CD4-positive, alpha-beta T cell (primary cell): ENCODE data around the gene NUDT14. TPM values are rescaled to one million over a fixed set of nuclear protein-coding genes. Genes with fewer than 3 reads are reported as not detected.
A peak's percentile ranks its signal among the peaks of the same experiment; 100 is the strongest.

Experiments
- ATAC-seq: fragments of 200-7000 bp; cut with Tn5 transposase; one replicate; pipeline ENCODE4 v1.10.0; 2022; ENCODE audit warnings: mild to moderate bottlenecking; ENCODE audit not compliant: poor library complexity
- CTCF ChIA-PET: fragments of 350-600 bp; sonication (Branson Sonifier 250); formaldehyde crosslinking; loops from one replicate; lab custom pipeline; 2021; ENCODE audit warnings: antibody characterized with exemption, inconsistent platforms; lab: Charles Lee
- POLR2A ChIA-PET: fragments of 350-600 bp; sonication (Branson Sonifier 250); formaldehyde crosslinking; loops from one replicate; lab custom pipeline; 2021; ENCODE audit warnings: antibody characterized with exemption, inconsistent platforms; lab: Charles Lee
- DNase-seq, 14 experiments: peaks; one replicate each; pipeline ENCODE4 v3.0.0-alpha.2; 2013 to 2020; ENCODE audit warnings: mixed read lengths in 2 of 14
- H3K27ac ChIP-seq, 2 donors: one replicate each; pipeline versions ENCODE4 v1.5.1 to v1.7.0; 2013; ENCODE audit warnings: low read length in 2 of 2, low read depth in 1 of 2, mild to moderate bottlenecking in 1 of 2
- H3K27me3 ChIP-seq, 2 experiments: 1 replicate in 1 of 2; 2 replicates in 1 of 2; pipeline versions ENCODE4 v1.6.1 to v1.7.0; 2013; ENCODE audit warnings: low read length in 2 of 2, control low read depth in 1 of 2, mild to moderate bottlenecking in 1 of 2, moderate library complexity in 1 of 2; ENCODE audit not compliant: insufficient read depth in 2 of 2, control insufficient read depth in 1 of 2
- H3K36me3 ChIP-seq: one replicate; pipeline ENCODE4 v1.6.1; 2013; ENCODE audit warnings: low read length, control low read depth; ENCODE audit not compliant: insufficient read depth
- H3K4me1 ChIP-seq: one replicate; pipeline ENCODE4 v1.6.1; 2013; ENCODE audit warnings: low read length, control low read depth; ENCODE audit not compliant: insufficient read depth
- H3K4me3 ChIP-seq: one replicate; pipeline ENCODE4 v1.5.1; 2013; ENCODE audit warnings: mild to moderate bottlenecking, low read length, moderate library complexity
- H3K9me3 ChIP-seq, 2 experiments: 1 replicate in 1 of 2; 2 replicates in 1 of 2; pipeline versions ENCODE4 v1.6.1 to v1.7.0; 2013; ENCODE audit warnings: low read length in 2 of 2, mild to moderate bottlenecking in 2 of 2, control low read depth in 1 of 2, moderate library complexity in 1 of 2; ENCODE audit not compliant: control insufficient read depth in 1 of 2, insufficient read depth in 1 of 2
- H3K27ac Mint-ChIP-seq: one replicate; pipeline ENCODE4 v1.8.0; 2020; ENCODE audit warnings: mixed read lengths
- H3K27me3 Mint-ChIP-seq: one replicate; pipeline ENCODE4 v1.8.0; 2021; ENCODE audit warnings: mixed read lengths
- H3K36me3 Mint-ChIP-seq: one replicate; pipeline ENCODE4 v1.8.0; 2021; ENCODE audit warnings: low read depth, mixed read lengths
- H3K4me1 Mint-ChIP-seq: one replicate; pipeline ENCODE4 v1.8.0; 2021; ENCODE audit warnings: low read depth, mixed read lengths
- H3K4me3 Mint-ChIP-seq: one replicate; pipeline ENCODE4 v1.8.0; 2020; ENCODE audit warnings: mild to moderate bottlenecking, mixed read lengths
- H3K9me3 Mint-ChIP-seq: one replicate; pipeline ENCODE4 v1.8.0; 2020; ENCODE audit warnings: mixed read lengths
- intact Hi-C, 2 experiments: fragments of 100-400 bp; cut with DNase I in 1 of 2; cut with micrococcal nuclease in 1 of 2; formaldehyde crosslinking; loops; one replicate each; pipeline versions ENCODE4 v1.15.1 to v1.9.0; 2023 to 2025; cut with DNase I, micrococcal nuclease
- total RNA-seq, 174 experiments: library from RNA in 2 of 174; stranded (reverse) in 2 of 174; gene quantifications; one replicate each; pipeline ENCODE4 v1.2.3 and lab custom pipeline; 2021 to 2026
- TF ChIP-seq, protein P1 (sequence below): fragments of 200-600 bp; IDR thresholded peaks from one replicate; pipeline ENCODE4 v1.8.0; 2022; ENCODE audit warnings: antibody characterized with exemption, mild to moderate bottlenecking

The NUDT14 gene
- total RNA-seq, 2 experiments from 2014 or later = 9.0 to 9.2 TPM

DNA sequence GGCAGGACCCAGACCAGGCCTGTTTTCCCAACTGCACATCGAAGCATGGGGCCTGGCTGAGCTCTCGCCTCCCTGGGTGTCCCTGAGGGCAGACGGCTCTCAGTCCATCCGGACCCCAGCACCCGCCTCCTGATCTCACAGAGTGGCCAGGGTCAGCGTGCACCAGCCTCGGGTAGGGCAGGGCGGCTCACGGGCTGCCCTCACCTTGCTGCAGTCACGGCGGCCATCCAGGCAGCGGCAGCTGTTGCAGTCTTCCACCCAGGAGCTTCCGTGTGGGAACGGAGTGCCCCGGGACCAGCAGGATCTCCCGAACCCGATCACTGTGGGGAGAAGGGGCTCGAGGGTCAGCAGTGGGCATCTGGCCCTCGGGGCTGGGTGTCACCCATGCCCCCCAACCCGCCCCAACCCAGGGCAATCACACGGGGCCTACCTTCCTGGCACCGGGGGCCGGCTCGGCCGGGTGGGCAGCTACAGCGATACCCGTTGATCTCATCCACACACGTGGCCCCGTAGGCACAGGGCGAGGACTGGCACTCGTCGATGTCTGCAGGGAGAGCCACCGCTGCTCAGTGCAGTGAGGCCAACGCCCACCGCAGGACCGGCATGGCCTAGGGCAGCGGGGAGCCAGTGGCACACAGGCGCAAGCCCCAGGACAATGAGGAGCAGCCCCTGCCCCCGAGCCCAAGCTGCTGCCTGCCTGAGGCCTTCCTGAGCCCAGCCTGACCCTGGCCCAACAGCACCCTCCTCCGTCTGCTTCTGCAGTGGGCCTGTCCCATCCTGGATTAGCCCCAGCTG lies 34.7 kb downstream of the NUDT14 start:
- ChIA-PET CTCF (no interaction called here), POLR2A (no interaction called here)
- Histone ChIP-seq H3K4me1 (no peaks in the 10 kb centered on the region), H3K4me3 (no peak overlapping the region), H3K36me3 (no peaks in the 10 kb centered on the region), H3K27ac (no peak overlapping the region), H3K27me3 (no peaks in the 10 kb centered on the region), H3K9me3 (peaks cover 0 to 12% of the 10 kb centered on the region in 2 experiments)
- ATAC-seq (no peak), DNase-seq (peak in 1 of 14 experiments; percentile 4)
- Mint-ChIP-seq H3K4me1 (no peaks in the 10 kb centered on the region), H3K27me3 (no peaks in the 10 kb centered on the region), H3K36me3 (no peaks in the 10 kb centered on the region), H3K4me3 (no peak overlapping the region), H3K9me3 (no peaks in the 10 kb centered on the region), H3K27ac (no peak overlapping the region)
- intact Hi-C loops = no loop called here
- TF ChIP-seq, protein P1, sequence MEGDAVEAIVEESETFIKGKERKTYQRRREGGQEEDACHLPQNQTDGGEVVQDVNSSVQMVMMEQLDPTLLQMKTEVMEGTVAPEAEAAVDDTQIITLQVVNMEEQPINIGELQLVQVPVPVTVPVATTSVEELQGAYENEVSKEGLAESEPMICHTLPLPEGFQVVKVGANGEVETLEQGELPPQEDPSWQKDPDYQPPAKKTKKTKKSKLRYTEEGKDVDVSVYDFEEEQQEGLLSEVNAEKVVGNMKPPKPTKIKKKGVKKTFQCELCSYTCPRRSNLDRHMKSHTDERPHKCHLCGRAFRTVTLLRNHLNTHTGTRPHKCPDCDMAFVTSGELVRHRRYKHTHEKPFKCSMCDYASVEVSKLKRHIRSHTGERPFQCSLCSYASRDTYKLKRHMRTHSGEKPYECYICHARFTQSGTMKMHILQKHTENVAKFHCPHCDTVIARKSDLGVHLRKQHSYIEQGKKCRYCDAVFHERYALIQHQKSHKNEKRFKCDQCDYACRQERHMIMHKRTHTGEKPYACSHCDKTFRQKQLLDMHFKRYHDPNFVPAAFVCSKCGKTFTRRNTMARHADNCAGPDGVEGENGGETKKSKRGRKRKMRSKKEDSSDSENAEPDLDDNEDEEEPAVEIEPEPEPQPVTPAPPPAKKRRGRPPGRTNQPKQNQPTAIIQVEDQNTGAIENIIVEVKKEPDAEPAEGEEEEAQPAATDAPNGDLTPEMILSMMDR = no peak

DNA sequence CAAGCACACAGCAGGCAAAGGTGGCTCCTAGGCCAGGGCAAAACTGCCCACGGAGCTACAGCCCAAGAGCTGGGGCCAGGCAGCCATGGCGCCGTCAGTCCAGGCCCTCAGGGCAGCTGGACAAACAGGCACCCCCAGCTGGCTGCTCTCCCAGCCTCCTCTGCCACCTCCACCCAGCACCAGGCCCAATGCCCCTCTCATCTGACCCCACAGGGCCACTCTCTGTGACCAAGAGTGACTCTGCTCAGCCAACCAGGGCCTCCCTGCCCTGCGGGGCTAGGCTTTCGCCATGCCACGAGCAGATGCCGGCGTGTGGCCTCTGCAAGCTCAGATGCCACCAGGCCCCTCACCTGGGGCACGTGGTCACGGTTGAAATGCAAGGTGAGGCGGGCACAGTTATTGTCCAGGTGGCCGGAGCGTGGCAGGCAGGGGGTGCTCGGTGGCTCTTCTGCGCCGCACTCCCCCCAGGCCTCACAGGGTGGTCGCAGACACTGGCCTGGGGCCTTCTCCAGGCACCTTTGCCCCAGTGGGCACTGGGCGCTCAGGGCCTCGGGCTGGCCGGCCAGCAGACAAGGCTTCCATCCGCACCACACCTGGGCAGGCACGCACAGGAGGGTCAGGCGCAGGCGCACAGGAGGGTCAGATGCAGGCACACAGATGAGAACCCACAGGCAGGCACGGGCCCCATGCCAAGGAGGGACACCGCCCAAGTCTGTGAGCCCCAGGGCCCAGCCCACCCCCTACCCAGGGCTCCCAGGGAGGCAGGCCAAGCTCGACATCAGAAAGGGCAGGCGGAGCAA lies 35.5 kb downstream of the NUDT14 start:
- Histone ChIP-seq H3K4me1 (no peaks in the 10 kb centered on the region), H3K4me3 (no peak overlapping the region), H3K27me3 (no peaks in the 10 kb centered on the region), H3K27ac (no peak overlapping the region), H3K36me3 (no peaks in the 10 kb centered on the region), H3K9me3 (peaks cover 0 to 20% of the 10 kb centered on the region in 2 experiments)
- no peaks in the 10 kb centered on the region for H3K36me3 Mint-ChIP-seq
- DNase-seq (peak in 1 of 14 experiments; percentile 2), ATAC-seq (no peak)
- H3K27ac Mint-ChIP-seq = no peak overlapping the region
- intact Hi-C loops = no loop called here
- CTCF ChIA-PET = no interaction called here
- H3K9me3 Mint-ChIP-seq = no peaks in the 10 kb centered on the region
- H3K4me3 Mint-ChIP-seq = no peak overlapping the region
- TF ChIP-seq, protein P1 = no peak
- POLR2A ChIA-PET = no interaction called here
- no peaks in the 10 kb centered on the region for H3K27me3 Mint-ChIP-seq
- H3K4me1 Mint-ChIP-seq = no peaks in the 10 kb centered on the region

DNA sequence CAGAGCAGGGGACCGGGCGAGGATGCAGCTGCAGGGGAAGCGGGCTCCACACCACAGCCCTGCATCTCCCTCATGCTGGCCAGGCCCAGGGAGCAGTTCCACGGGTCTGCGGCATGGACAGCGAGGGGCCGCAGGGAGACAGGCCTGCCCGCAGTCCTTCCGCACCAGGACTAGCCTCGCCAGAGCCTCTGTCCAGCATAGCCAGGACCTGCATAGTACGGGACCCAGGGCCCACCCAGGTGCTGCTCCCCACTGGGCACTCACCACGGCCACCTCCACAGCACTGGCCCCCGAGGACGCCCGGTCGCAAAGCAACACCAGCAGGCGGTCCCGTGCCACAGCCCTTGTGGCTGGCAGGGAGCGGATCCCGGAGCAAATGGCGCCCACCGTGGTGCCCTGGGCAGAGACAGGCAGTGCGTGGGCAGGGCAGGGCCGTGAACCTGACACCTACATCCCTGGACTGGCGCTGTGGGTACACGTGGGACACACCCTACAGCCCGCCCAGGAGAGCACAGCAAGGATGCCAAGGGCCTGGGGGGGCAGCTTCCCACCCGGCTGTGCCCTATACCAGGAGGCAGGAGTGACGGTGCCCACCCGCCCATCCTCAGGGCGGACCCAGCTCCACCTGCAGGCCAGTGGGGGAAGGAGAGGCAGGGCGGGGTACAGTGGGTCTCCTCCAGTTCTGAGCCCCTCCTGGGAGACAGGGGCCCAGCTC lies 36.3 kb downstream of the NUDT14 start:
- POLR2A ChIA-PET = no interaction called here
- H3K27ac Mint-ChIP-seq = no peak overlapping the region
- intact Hi-C loops = no loop called here
- TF ChIP-seq, protein P1 = no peak
- no peak overlapping the region for H3K4me3 ChIP-seq
- peaks cover 6 to 27% of the 10 kb centered on the region in 2 experiments for H3K9me3 ChIP-seq
- no peaks in the 10 kb centered on the region for H3K36me3 Mint-ChIP-seq
- no peak overlapping the region for H3K27ac ChIP-seq
- ATAC-seq (no peak), DNase-seq (peak in 1 of 14 experiments; percentile 3)
- no peaks in the 10 kb centered on the region for H3K9me3 Mint-ChIP-seq
- no peaks in the 10 kb centered on the region for H3K4me1 ChIP-seq
- no peaks in the 10 kb centered on the region for H3K27me3 ChIP-seq
- no peaks in the 10 kb centered on the region for H3K27me3 Mint-ChIP-seq
- CTCF ChIA-PET = no interaction called here
- H3K36me3 ChIP-seq = no peaks in the 10 kb centered on the region
- H3K4me1 Mint-ChIP-seq = no peaks in the 10 kb centered on the region
- H3K4me3 Mint-ChIP-seq = no peak overlapping the region
